HepG2 (cell line): ENCODE results near the gene MTTP. TPM values are rescaled to one million over a fixed set of nuclear protein-coding genes. Genes with fewer than 3 reads are reported as not detected.

Experiments used
- ATAC-seq: fragments of 200-7000 bp; cut with Tn5 transposase; 3 replicates; pipeline ENCODE4 v1.9.1; 2020; ENCODE audit warnings: mild to moderate bottlenecking, moderate library complexity
- BruUV-seq: library from RNA; stranded (reverse); fragments of 400-500 nt; replicated peaks from 2 replicates; lab custom pipeline; 2021; lab: Mats Ljungman, UMichigan
- CTCF ChIA-PET: fragments of 300-600 bp; formaldehyde crosslinking; extraction: SDS; loops from one replicate; lab custom pipeline; 2021; ENCODE audit warnings: low total read pairs, inconsistent platforms, low intra/inter-chr PET ratio; lab: Yijun Ruan, JAX
- POLR2A ChIA-PET: fragments of 350-600 bp; sonication (Branson Sonifier 250); formaldehyde crosslinking; loops from one replicate; lab custom pipeline; 2020; ENCODE audit warnings: antibody characterized with exemption, inconsistent platforms; lab: Yijun Ruan, JAX
- DNase-seq: peaks from one replicate; pipeline ENCODE4 v3.0.0-alpha.2; 2015; ENCODE audit warnings: low spot score
- FAIRE-seq: peaks from 3 replicates; lab custom pipeline; 2011; peaks lifted over from hg19 to GRCh38; lab: Jason Lieb, UNC
- H2AFZ ChIP-seq: one replicate; pipeline ENCODE4 v1.6.1; 2011; ENCODE audit warnings: low read length, inconsistent platforms
- H3K27ac ChIP-seq: fragments of 300-600 bp; 3 replicates; pipeline ENCODE4 v1.8.0; 2011; ENCODE audit warnings: mixed run types, mild to moderate bottlenecking, mixed read lengths, low read length, inconsistent platforms; ENCODE audit not compliant: insufficient read depth; ENCODE audit errors: extremely low read length
- H3K27me3 ChIP-seq, 2 experiments: fragments of 200-600 bp in 1 of 2; 2 replicates in 1 of 2; 3 replicates in 1 of 2; pipeline versions ENCODE4 v1.6.0 to v1.8.0; 2011; ENCODE audit warnings: low read length in 2 of 2, mild to moderate bottlenecking in 2 of 2, moderate library complexity in 2 of 2, inconsistent platforms in 1 of 2; ENCODE audit not compliant: insufficient read depth in 2 of 2, control insufficient read depth in 1 of 2
- H3K36me3 ChIP-seq, 2 experiments: fragments of 200-600 bp in 1 of 2; replicated peaks in 1 of 2; 2 replicates in 1 of 2; 3 replicates in 1 of 2; pipeline versions ENCODE4 v1.5.1 to v1.8.0; 2011; ENCODE audit warnings: low read length in 2 of 2, inconsistent platforms in 1 of 2; ENCODE audit not compliant: insufficient read depth in 2 of 2, control insufficient read depth in 1 of 2
- H3K4me1 ChIP-seq: 2 replicates; pipeline ENCODE4 v1.5.1; 2012; ENCODE audit warnings: low read length, inconsistent platforms; ENCODE audit not compliant: insufficient read depth
- H3K4me2 ChIP-seq: 2 replicates; pipeline ENCODE4 v1.6.0; 2011; ENCODE audit warnings: low read depth, low read length, inconsistent platforms
- H3K4me3 ChIP-seq, 3 experiments: fragments of 200-600 bp in 1 of 3; sonication (generic), shearing (Covaris generic) in 1 of 3; replicated peaks in 1 of 3; 2 replicates each; pipeline ENCODE4 v1.5.1; 2011 to 2016; ENCODE audit warnings: low read length in 3 of 3, inconsistent platforms in 2 of 3, low read depth in 2 of 3, mild to moderate bottlenecking in 2 of 3, control low read depth in 1 of 3, mixed read lengths in 1 of 3; ENCODE audit not compliant: insufficient read depth in 1 of 3
- H3K79me2 ChIP-seq: one replicate; pipeline ENCODE4 v1.6.1; 2011; ENCODE audit warnings: low read length, inconsistent platforms; ENCODE audit not compliant: insufficient read depth
- H3K9ac ChIP-seq: 2 replicates; pipeline ENCODE4 v1.6.0; 2011; ENCODE audit warnings: mild to moderate bottlenecking, low read depth, low read length, inconsistent platforms; ENCODE audit not compliant: insufficient read depth
- H3K9me3 ChIP-seq: 2 replicates; pipeline ENCODE4 v1.5.1; 2012; ENCODE audit warnings: mild to moderate bottlenecking, low read length
- H4K20me1 ChIP-seq: 2 replicates; pipeline ENCODE4 v1.6.0; 2011; ENCODE audit warnings: inconsistent platforms, mild to moderate bottlenecking, low read length, moderate library complexity; ENCODE audit not compliant: insufficient read depth
- ELK4 ChIP-seq: sonication (generic); formaldehyde crosslinking; IDR thresholded peaks from 2 replicates; pipeline ENCODE4 v1.9.0; 2021; ENCODE audit warnings: missing genetic modification reagents, borderline replicate concordance
- EP300 ChIP-seq, 3 experiments: sonication (generic) in 1 of 3; formaldehyde crosslinking in 1 of 3; IDR thresholded peaks; 2 replicates each; pipeline versions ENCODE4 v1.5.1 to v1.6.1; 2011 to 2020; ENCODE audit warnings: low read depth in 2 of 3, low read length in 2 of 3, borderline replicate concordance in 1 of 3, improper control_type of control experiment in 1 of 3, mild to moderate bottlenecking in 1 of 3, missing genetic modification reagents in 1 of 3, moderate library complexity in 1 of 3
- GMEB2 ChIP-seq: IDR thresholded peaks from 2 replicates; pipeline ENCODE4 v1.6.1; 2016; ENCODE audit warnings: missing biosample characterization, missing genetic modification reagents, low read depth
- SP140L ChIP-seq: sonication (generic); formaldehyde crosslinking; IDR thresholded peaks from 2 replicates; pipeline ENCODE4 v1.4.0; 2020; ENCODE audit warnings: missing genetic modification reagents, borderline replicate concordance
- TEAD3 ChIP-seq: optimal IDR thresholded peaks from 2 replicates; pipeline ENCODE3; 2016; ENCODE audit warnings: borderline replicate concordance
- ZBTB37 ChIP-seq: sonication (generic); formaldehyde crosslinking; IDR thresholded peaks from 2 replicates; pipeline ENCODE4 v1.4.0; 2020; ENCODE audit warnings: mild to moderate bottlenecking, missing genetic modification reagents
- ZFYVE20 ChIP-seq: sonication (generic); formaldehyde crosslinking; IDR thresholded peaks from 2 replicates; pipeline ENCODE4 v1.8.0; 2023; ENCODE audit warnings: low read depth, mild to moderate bottlenecking, moderate library complexity, missing genetic modification reagents, borderline replicate concordance
- ZHX2 ChIP-seq, 2 experiments: sonication (generic) in 1 of 2; formaldehyde crosslinking in 1 of 2; IDR thresholded peaks; 2 replicates each; pipeline versions ENCODE4 v1.6.1 to v1.9.0; 2014 to 2022; ENCODE audit warnings: antibody characterized with exemption in 1 of 2, borderline replicate concordance in 1 of 2, inconsistent platforms in 1 of 2, low read depth in 1 of 2, missing genetic modification reagents in 1 of 2
- ZNF12 ChIP-seq: sonication (generic); formaldehyde crosslinking; IDR thresholded peaks from 2 replicates; pipeline ENCODE4 v1.5.0; 2020; ENCODE audit warnings: missing genetic modification reagents
- ZNF484 ChIP-seq: sonication (generic); formaldehyde crosslinking; IDR thresholded peaks from 2 replicates; pipeline ENCODE4 v1.5.1; 2020; ENCODE audit warnings: mild to moderate bottlenecking, low read depth, missing genetic modification reagents, borderline replicate concordance
- ZNF614 ChIP-seq: IDR thresholded peaks from 2 replicates; pipeline ENCODE4 v1.6.1; 2018; ENCODE audit warnings: missing biosample characterization, missing genetic modification reagents, inconsistent platforms, borderline replicate concordance
- ZNF616 ChIP-seq: sonication (generic); formaldehyde crosslinking; IDR thresholded peaks from 2 replicates; pipeline ENCODE4 v1.5.0; 2020; ENCODE audit warnings: low read depth, mild to moderate bottlenecking, missing genetic modification reagents
- ZNF776 ChIP-seq: sonication (generic); formaldehyde crosslinking; IDR thresholded peaks from 2 replicates; pipeline ENCODE4 v1.4.0; 2020; ENCODE audit warnings: mild to moderate bottlenecking, missing genetic modification reagents
- ZNF841 ChIP-seq: sonication (generic); formaldehyde crosslinking; IDR thresholded peaks from 2 replicates; pipeline ENCODE4 v1.8.1; 2023; ENCODE audit warnings: missing genetic modification reagents, borderline replicate concordance
- WGBS: methylation state at CpG from one replicate; pipeline ENCODE4 v1.1.6; 2017; ENCODE audit warnings: low lambda C conversion rate; 5-methylcytosine and 5-hydroxymethylcytosine counted together
- in situ Hi-C: cut with HindIII; loops from 2 replicates; pipeline ENCODE4 v1.10.0; 2017; ENCODE audit warnings: low pct_unique_long_range_greater_than_20kb; ENCODE audit not compliant: extremely low pct_ligation_motif_present
- intact Hi-C: fragments of 100-400 bp; cut with micrococcal nuclease; formaldehyde crosslinking; loops from one replicate; pipeline ENCODE4 v1.10.0; 2022; ENCODE audit not compliant: unreplicated experiment
- polyA plus RNA-seq, 8 experiments: library from polyadenylated mRNA; depleted of rRNA in 3 of 8; stranded (reverse) in 7 of 8; unstranded in 1 of 8; fragments of >200 nt; fragmentation: Illumina TruSeq in 4 of 8; extraction: Trizol in 4 of 8; gene quantifications; 2 replicates each; pipeline versions ENCODE4 v1.2.1 to v1.2.3, GENCODE V29; 2011 to 2016; ENCODE audit warnings: low read depth in 4 of 8, missing spikeins in 1 of 8, mixed read lengths in 1 of 8; ENCODE audit not compliant: insufficient read depth in 1 of 8
- total RNA-seq, 5 experiments: library from RNA; depleted of rRNA; stranded (reverse); fragments of >200 nt; fragmentation: Illumina TruSeq; extraction: Trizol; gene quantifications; 2 replicates each; pipeline ENCODE4 v1.2.3, GENCODE V29; 2016; ENCODE audit warnings: low read depth in 1 of 5

MTTP gene
- total and polyA plus RNA-seq, 2 of the 13 experiments (the other 11 are each of a cell fraction or from before 2014, with no cell fraction given): 84.7 to 102 TPM

GRCh38 chr4:99552872-99553271 lies 21.8 kb upstream of the MTTP start:
- H3K4me3 ChIP-seq: no peak overlapping the region
- no peak overlapping the region for H2AFZ ChIP-seq
- ChIA-PET CTCF (no interaction called here), POLR2A (no interaction called here)
- FAIRE-seq: no peak
- no peaks in the 10 kb centered on the region for H3K79me2 ChIP-seq
- H3K9me3 ChIP-seq: no peaks in the 10 kb centered on the region
- H3K27me3 ChIP-seq: no peaks in the 10 kb centered on the region; a peak in 1 of 5 replicates
- H3K9ac ChIP-seq: no peak overlapping the region
- no peaks in the 10 kb centered on the region for H3K4me1 ChIP-seq
- ATAC-seq: no peak
- in situ Hi-C loops (no loop called here), intact Hi-C loops (no loop called here)
- H3K36me3 ChIP-seq: no peaks in the 10 kb centered on the region
- DNase-seq: no peak
- H4K20me1 ChIP-seq: no peaks in the 10 kb centered on the region
- H3K27ac ChIP-seq: no peak overlapping the region
- H3K4me2 ChIP-seq: no peak overlapping the region
- WGBS: 95% methylated on average over 2 of the region's 2 CpGs
- BruUV-seq: no TSS peak
- TF ChIP-seq ZFYVE20: no peak
- TF ChIP-seq TEAD3: no peak
- TF ChIP-seq ZNF841 (CRISPR knock-in tag): no peak
- TF ChIP-seq SP140L (CRISPR knock-in tag): no peak
- no peak for TF ChIP-seq ZNF484 (CRISPR knock-in tag)
- TF ChIP-seq EP300 (IDR thresholded peaks at IDR 0.05; ENCODE audit: low read depth in 2 of 2, low read length in 2 of 2): no peak
- no peak for TF ChIP-seq EP300 (CRISPR knock-in tag; IDR thresholded peaks at IDR 0.05; ENCODE audit: borderline replicate concordance)
- TF ChIP-seq ZNF12 (CRISPR knock-in tag): no peak
- TF ChIP-seq ZBTB37 (CRISPR knock-in tag): no peak
- no peak for TF ChIP-seq ZNF616
- TF ChIP-seq ZHX2 (IDR thresholded peaks at IDR 0.05; ENCODE audit: low read depth): no peak
- TF ChIP-seq ZHX2 (CRISPR knock-in tag; IDR thresholded peaks at IDR 0.05; ENCODE audit: borderline replicate concordance): no peak
- TF ChIP-seq ELK4: no peak
- no peak for TF ChIP-seq GMEB2 (CRISPR knock-in tag)
- TF ChIP-seq ZNF614 (CRISPR knock-in tag): no peak
- TF ChIP-seq ZNF776: no peak
